SK-N-MC (cell line): Measurements from ENCODE around the gene SLC47A1.

ENCODE experiments used
- EZH2 ChIP-seq: fragments of 200-600 bp; sonication (generic); IDR thresholded peaks from one replicate; pipeline ENCODE4 v1.6.1; 2017; ENCODE audit warnings: antibody characterized with exemption
- POLR2AphosphoS5 ChIP-seq: IDR thresholded peaks from 2 replicates; pipeline ENCODE4 v1.6.1; 2012; ENCODE audit warnings: mild to moderate bottlenecking, low read depth, low read length, borderline replicate concordance

DNA sequence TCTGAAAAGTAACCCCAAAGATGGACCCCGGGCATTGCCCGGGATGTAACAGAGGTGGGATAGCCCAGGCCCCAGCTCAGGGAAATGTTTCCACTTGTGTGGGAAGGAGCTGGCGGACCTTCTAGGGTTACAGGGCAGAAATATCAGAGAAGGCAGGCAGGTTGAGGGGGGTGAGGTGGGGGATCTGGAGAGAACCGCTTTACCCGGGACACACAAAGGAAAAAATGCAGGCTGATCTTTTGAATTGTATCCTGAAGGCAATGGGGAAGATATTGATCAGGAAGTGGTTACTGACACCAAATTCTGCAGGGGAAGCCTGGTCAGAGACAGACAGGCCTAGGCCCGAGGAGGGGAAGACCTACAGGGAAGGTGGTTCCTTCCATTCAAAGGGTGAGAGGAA, 3.5 kb downstream of the SLC47A1 start:
- TF ChIP-seq EZH2 = no peak
- no peak for TF ChIP-seq POLR2AphosphoS5
